IPS DF 6.9 (cell line): Measurements from ENCODE around the gene SFTPB.

ENCODE experiments used
- DNase-seq: peaks from one replicate; pipeline ENCODE4 v3.0.0-alpha.2; 2013; ENCODE audit warnings: low read depth, low spot score
- H3K27ac ChIP-seq: one replicate; pipeline ENCODE4 v1.5.1; 2013; ENCODE audit warnings: low read length, control low read depth
- H3K27me3 ChIP-seq: 2 replicates; pipeline ENCODE4 v1.6.1; 2013; ENCODE audit warnings: mild to moderate bottlenecking, low read length; ENCODE audit not compliant: control insufficient read depth, insufficient read depth
- H3K36me3 ChIP-seq: 2 replicates; pipeline ENCODE4 v1.6.1; 2013; ENCODE audit warnings: low read length; ENCODE audit not compliant: control insufficient read depth, insufficient read depth
- H3K4me1 ChIP-seq: 2 replicates; pipeline ENCODE4 v1.6.1; 2013; ENCODE audit warnings: low read length; ENCODE audit not compliant: control insufficient read depth, insufficient read depth
- H3K4me3 ChIP-seq: 2 replicates; pipeline ENCODE4 v1.5.1; 2013; ENCODE audit warnings: mild to moderate bottlenecking, low read length
- H3K9me3 ChIP-seq: 2 replicates; pipeline ENCODE4 v1.6.1; 2013; ENCODE audit warnings: low read length, inconsistent platforms; ENCODE audit not compliant: control insufficient read depth, insufficient read depth
- WGBS: extraction: QIAGEN DNeasy Blood & Tissue Kit; methylation state at CpG from one replicate; pipeline ENCODE4 v1.1.7; 2013; ENCODE audit warnings: mixed read lengths, missing lambda C conversion rate; ENCODE audit not compliant: insufficient read length, insufficient coverage; 5-methylcytosine and 5-hydroxymethylcytosine counted together

SFTPB gene

DNA sequence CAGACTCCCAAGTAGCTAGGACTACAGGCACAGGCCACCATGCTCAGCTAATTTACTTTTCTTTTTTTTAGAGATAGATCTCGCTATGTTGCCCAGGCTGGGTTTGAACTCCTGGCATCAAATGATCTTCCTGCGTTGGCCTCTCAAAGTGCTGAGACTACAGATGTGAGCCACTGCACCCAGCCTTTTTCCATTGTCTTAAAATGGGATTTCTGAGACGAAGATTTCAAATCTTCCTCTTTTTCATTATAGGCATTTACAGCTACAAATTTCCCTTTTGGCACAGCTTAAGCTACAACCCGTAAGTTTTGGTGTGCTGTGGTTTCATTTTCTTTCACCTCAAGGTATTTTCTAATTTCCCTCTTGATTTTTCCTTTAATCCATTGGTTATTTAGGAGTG is 34.8 kb upstream of the SFTPB start:
- Histone ChIP-seq H3K36me3 (no peaks in the 10 kb centered on the region), H3K27me3 (no peaks in the 10 kb centered on the region), H3K4me3 (no peak overlapping the region), H3K4me1 (peaks cover 3% of the 10 kb centered on the region), H3K27ac (no peak overlapping the region), H3K9me3 (no peaks in the 10 kb centered on the region)
- DNase-seq = no peak
- no CpG with 5 or more reads among the region's 4 CpGs for WGBS

DNA sequence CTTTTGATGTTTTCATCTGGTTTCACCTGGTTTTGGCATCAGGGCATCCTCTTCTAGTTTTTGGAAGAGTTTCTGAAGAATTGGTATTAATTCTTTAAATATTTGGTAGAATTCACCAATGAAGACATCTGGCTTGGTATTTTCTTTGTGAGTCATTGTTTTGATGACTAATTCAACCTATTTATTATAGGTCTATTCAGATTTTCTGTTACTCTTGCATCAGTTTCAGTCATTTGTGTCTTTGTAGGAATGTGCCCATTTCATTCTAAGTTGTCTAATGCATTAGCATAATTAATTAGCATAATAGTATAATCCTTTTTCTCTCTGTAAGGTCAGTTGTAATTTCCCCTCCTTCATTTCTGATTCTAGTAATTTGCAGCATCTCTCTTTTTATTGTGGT is 34.2 kb upstream of the SFTPB start:
- H3K4me3 ChIP-seq = no peak overlapping the region
- no peak for DNase-seq
- no peak overlapping the region for H3K27ac ChIP-seq

GRCh38 chr2:85699325-85699724 is 31.3 kb upstream of the SFTPB start:
- Histone ChIP-seq H3K4me1 (peaks cover 1% of the 10 kb centered on the region; the same call in 1 of the 2 replicates), H3K4me3 (no peak overlapping the region), H3K36me3 (no peaks in the 10 kb centered on the region), H3K27ac (no peak overlapping the region), H3K9me3 (no peaks in the 10 kb centered on the region), H3K27me3 (no peaks in the 10 kb centered on the region)
- WGBS = no CpG with 5 or more reads among the region's 1 CpG
- no peak for DNase-seq

More for the DNA sequence above, 34.2 kb upstream of the SFTPB start:
- Histone ChIP-seq H3K4me1 (peaks cover 3% of the 10 kb centered on the region), H3K27me3 (no peaks in the 10 kb centered on the region), H3K36me3 (no peaks in the 10 kb centered on the region), H3K9me3 (no peaks in the 10 kb centered on the region)

DNA sequence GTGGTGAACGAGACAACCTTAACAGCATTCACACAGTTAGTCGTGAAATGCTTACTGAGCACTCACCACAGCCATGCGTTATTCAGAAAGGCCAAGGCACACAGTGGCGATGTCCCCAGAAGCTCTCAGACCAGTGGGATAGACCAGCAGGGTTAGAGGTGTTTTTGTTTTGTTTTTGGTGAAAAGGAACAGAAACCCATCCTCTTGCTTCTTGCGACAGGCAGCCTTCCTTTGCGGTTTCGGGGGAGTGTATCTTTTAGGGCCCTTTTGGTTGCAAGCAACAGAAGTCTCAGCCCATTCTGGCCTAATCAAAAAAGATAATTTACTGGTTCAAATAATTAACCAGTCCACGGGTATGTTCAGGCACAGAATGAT is 30.9 kb upstream of the SFTPB start:
- Histone ChIP-seq H3K27ac (no peak overlapping the region), H3K4me3 (no peak overlapping the region), H3K36me3 (no peaks in the 10 kb centered on the region), H3K9me3 (no peaks in the 10 kb centered on the region), H3K27me3 (no peaks in the 10 kb centered on the region), H3K4me1 (peaks cover 1% of the 10 kb centered on the region; the same call in 1 of the 2 replicates)
- WGBS = no CpG with 5 or more reads among the region's 8 CpGs
- no peak for DNase-seq

DNA sequence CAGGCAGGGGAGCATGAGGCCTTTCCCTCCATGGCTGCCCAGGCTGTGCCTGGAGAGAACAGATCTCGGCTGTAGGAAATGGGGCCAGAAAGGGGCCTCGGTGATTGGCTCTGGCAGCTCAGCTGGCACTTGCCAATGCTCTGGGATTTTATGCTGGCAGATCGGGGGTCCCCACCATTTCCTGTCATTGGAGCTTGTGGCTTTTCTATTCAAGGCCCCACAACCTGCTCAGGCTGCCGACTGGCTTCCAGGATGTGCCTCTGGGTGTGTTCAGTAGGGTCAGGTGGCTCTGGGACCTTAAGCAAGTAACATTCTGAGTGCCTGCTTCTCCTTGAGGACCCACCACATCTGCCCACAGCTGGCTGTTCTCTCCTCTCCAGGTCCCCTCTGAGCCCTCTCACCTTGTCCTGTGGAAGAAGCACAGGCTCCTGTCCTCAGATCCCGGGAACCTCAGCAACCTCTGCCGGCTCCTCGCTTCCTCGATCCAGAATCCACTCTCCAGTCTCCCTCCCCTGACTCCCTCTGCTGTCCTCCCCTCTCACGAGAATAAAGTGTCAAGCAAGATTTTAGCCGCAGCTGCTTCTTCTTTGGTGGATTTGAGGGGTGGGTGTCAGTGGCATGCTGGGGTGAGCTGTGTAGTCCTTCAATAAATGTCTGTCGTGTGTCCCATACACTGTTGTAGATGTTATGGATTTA is 30.3 kb upstream of the SFTPB start:
- Histone ChIP-seq H3K36me3 (no peaks in the 10 kb centered on the region), H3K27ac (no peak overlapping the region), H3K4me1 (peaks cover 1% of the 10 kb centered on the region; the same call in 1 of the 2 replicates), H3K4me3 (no peak overlapping the region), H3K9me3 (no peaks in the 10 kb centered on the region), H3K27me3 (no peaks in the 10 kb centered on the region)
- no CpG with 5 or more reads among the region's 11 CpGs for WGBS
- DNase-seq = no peak

GRCh38 chr2:85697716-85698115 is 29.7 kb upstream of the SFTPB start:
- no peak for DNase-seq
- Histone ChIP-seq H3K27ac (no peak overlapping the region), H3K36me3 (no peaks in the 10 kb centered on the region), H3K9me3 (no peaks in the 10 kb centered on the region), H3K4me1 (peaks cover 1% of the 10 kb centered on the region; the same call in 1 of the 2 replicates), H3K27me3 (no peaks in the 10 kb centered on the region), H3K4me3 (no peak overlapping the region)
- WGBS = no CpG with 5 or more reads among the region's 2 CpGs

DNA sequence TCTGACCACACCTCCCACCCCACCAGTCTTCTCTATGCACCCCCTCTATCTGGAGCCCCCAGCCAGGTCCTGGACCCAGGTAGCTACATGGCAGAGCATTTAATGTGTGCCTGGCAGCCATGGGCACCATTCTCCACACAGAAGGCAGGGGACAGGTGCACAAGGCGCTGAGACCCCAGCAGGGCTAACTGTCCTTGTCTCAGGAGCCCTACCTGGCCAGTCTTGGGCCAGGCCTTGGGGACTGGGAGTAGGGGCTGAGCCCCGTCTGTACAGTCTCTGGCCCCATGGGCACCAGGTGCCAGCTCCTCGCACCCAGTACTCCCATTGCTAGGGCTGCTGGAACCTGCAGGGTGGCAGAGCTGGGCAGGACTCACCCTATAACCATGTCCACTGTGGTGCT is 29.1 kb upstream of the SFTPB start:
- no peaks in the 10 kb centered on the region for H3K9me3 ChIP-seq
- peaks cover 1% of the 10 kb centered on the region; the same call in 1 of the 2 replicates for H3K4me1 ChIP-seq
- no peaks in the 10 kb centered on the region for H3K36me3 ChIP-seq
- H3K27me3 ChIP-seq = no peaks in the 10 kb centered on the region
- no peak for DNase-seq
- no CpG with 5 or more reads among the region's 3 CpGs for WGBS
- H3K4me3 ChIP-seq = no peak overlapping the region
- H3K27ac ChIP-seq = no peak overlapping the region

- WGBS = no CpG with 5 or more reads among the region's 12 CpGs
- Histone ChIP-seq H3K27ac (no peak overlapping the region), H3K4me3 (no peak overlapping the region), H3K36me3 (no peaks in the 10 kb centered on the region), H3K4me1 (no peaks in the 10 kb centered on the region), H3K27me3 (no peaks in the 10 kb centered on the region), H3K9me3 (no peaks in the 10 kb centered on the region)
- DNase-seq = no peak
These were observed 28.0 kb upstream of the SFTPB start for GRCh38 chr2:85695691-85696668.

GRCh38 chr2:85695121-85695520 is 27.1 kb upstream of the SFTPB start:
- no CpG with 5 or more reads among the region's 11 CpGs for WGBS
- Histone ChIP-seq H3K4me3 (no peak overlapping the region), H3K4me1 (no peaks in the 10 kb centered on the region), H3K9me3 (no peaks in the 10 kb centered on the region), H3K27me3 (no peaks in the 10 kb centered on the region), H3K27ac (no peak overlapping the region), H3K36me3 (no peaks in the 10 kb centered on the region)
- no peak for DNase-seq

DNA sequence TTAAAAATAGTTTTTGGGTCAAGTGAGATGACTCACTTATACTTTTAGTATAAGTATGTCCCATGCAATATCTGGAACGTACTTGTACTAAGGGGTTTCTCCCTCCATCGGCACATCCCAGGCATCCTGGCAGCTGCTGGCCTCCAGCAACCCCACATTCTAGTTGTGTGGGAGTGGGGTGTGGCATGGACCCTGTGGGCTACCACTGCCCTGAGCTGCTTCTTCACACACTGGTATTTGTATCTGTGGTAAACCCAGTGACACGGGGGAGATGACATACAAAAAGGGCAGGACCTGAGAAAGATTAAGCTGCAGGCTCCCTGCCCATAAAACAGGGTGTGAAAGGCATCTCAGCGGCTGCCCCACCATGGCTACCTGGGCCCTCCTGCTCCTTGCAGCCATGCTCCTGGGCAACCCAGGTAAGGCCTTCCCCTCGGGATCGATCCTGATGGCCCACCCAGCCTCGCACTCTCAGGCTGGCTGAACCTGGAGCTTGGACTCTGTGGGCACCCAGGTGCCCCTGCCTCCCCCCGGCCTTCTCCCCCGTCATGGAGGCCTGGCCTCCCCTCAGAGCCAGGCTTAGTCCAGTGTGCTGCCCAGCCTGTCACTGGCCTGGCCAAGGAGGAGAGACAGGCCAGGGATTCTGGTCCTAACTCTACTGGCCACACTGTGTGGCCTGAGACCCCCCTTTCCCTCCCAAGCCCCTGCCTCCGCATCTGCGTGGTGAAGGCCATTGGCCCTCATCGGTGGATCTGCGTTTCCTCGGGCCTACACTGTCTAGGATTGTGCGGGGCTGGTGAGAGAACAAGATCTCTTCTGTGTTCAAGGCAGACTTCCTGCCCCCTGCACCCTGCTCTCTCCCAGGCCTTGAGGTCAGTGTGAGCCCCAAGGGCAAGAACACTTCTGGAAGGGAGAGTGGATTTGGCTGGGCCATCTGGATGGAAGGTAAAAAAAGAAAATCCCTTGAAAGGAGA is 26.3 kb upstream of the SFTPB start, which contains the start of gene GNLY:
Gene GNLY, plus strand, starts transcription at position 307 of the 974 bp plus-strand sequence. Its CDS starts 61 bp downstream, at position 368.
- Histone ChIP-seq H3K9me3 (no peaks in the 10 kb centered on the region), H3K36me3 (no peaks in the 10 kb centered on the region), H3K4me3 (no peak within 1 kb of the TSS), H3K4me1 (no peaks in the 10 kb centered on the region), H3K27ac (no peak within 1 kb of the TSS), H3K27me3 (no peaks in the 10 kb centered on the region)
- no peak for DNase-seq
- no CpG with 5 or more reads among the region's 15 CpGs for WGBS
